Measurements from ENCODE around the gene SHCBP1L.

SHCBP1L gene

GRCh38 chr1:182939413-182939812, 13.6 kb downstream of the SHCBP1L start:
- no peak overlapping the region for H3K9ac ChIP-seq (ENCODE audit: low read length)
- no peak overlapping the region for H2AFZ ChIP-seq (ENCODE audit: low read length)
- no peaks in the 10 kb centered on the region for H3K79me2 ChIP-seq (ENCODE audit: low read length)
- H3K4me2 ChIP-seq (ENCODE audit: low read depth, low read length) = no peak overlapping the region
- H3K4me3 ChIP-seq (ENCODE audit: low read length) = no peak overlapping the region
- no peaks in the 10 kb centered on the region for H4K20me1 ChIP-seq (ENCODE audit: insufficient read depth, low read length)
- H3K9me2 ChIP-seq (replicated peaks; ENCODE audit: insufficient read depth, low read length) = no peaks in the 10 kb centered on the region
- no peaks in the 10 kb centered on the region for H3K36me3 ChIP-seq (replicated peaks; ENCODE audit: insufficient read depth, low read length)
- H3K9me3 ChIP-seq (replicated peaks; ENCODE audit: insufficient read depth, low read length) = no peaks in the 10 kb centered on the region
- H3K27ac ChIP-seq (ENCODE audit: low read length) = no peak overlapping the region
- TF ChIP-seq EZH2 (optimal IDR thresholded peaks at IDR 0.05; ENCODE audit: low read depth, low read length) (no peak), CTCF (IDR thresholded peaks at IDR 0.05; ENCODE audit: low read length) (no peak), EZH2phosphoT487 (IDR thresholded peaks at IDR 0.05; ENCODE audit: low read length) (no peak)
- no peaks in the 10 kb centered on the region for H3F3A ChIP-seq (ENCODE audit: insufficient read depth, low read length)
- no peaks in the 10 kb centered on the region for H3K4me1 ChIP-seq (ENCODE audit: low read length)
- H3K27me3 ChIP-seq (replicated peaks; ENCODE audit: insufficient read depth, low read length) = no peaks in the 10 kb centered on the region
- DNase-seq = no peak

DNA sequence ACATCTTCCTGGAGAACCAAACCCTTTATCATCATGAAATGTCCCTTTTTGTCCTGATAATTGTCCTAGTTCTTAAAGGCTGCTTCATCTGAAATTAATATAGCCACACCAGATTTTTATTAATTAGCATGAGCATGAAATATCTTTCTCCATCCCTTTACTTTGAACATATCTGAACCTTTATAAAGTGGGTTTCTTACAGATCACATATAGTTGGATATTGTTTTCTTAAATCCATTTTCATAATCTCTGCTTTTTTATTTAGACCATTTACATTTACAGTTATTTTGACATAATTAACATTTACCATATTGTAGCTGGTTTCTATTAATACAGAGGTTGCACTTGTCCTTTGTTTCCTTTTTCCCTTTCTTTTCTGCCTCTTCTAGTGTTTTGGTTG, 17.2 kb downstream of the SHCBP1L start:
- Histone ChIP-seq H3K9ac (ENCODE audit: low read length) (no peak overlapping the region), H3K4me2 (ENCODE audit: low read depth, low read length) (no peak overlapping the region), H3K4me1 (ENCODE audit: low read length) (no peaks in the 10 kb centered on the region), H4K20me1 (ENCODE audit: insufficient read depth, low read length) (no peaks in the 10 kb centered on the region), H3K4me3 (ENCODE audit: low read length) (no peak overlapping the region), H3K9me3 (replicated peaks; ENCODE audit: insufficient read depth, low read length) (no peaks in the 10 kb centered on the region), H3K9me2 (replicated peaks; ENCODE audit: insufficient read depth, low read length) (no peaks in the 10 kb centered on the region), H3F3A (ENCODE audit: insufficient read depth, low read length) (no peaks in the 10 kb centered on the region), H3K27ac (ENCODE audit: low read length) (no peak overlapping the region), H3K79me2 (ENCODE audit: low read length) (no peaks in the 10 kb centered on the region), H2AFZ (ENCODE audit: low read length) (no peak overlapping the region), H3K27me3 (replicated peaks; ENCODE audit: insufficient read depth, low read length) (no peaks in the 10 kb centered on the region), H3K36me3 (replicated peaks; ENCODE audit: insufficient read depth, low read length) (no peaks in the 10 kb centered on the region)
- no peak for TF ChIP-seq EZH2 (optimal IDR thresholded peaks at IDR 0.05; ENCODE audit: low read depth, low read length)
- no peak for TF ChIP-seq EZH2phosphoT487 (IDR thresholded peaks at IDR 0.05; ENCODE audit: low read length)
- TF ChIP-seq CTCF (IDR thresholded peaks at IDR 0.05; ENCODE audit: low read length) = no peak
- no peak for DNase-seq

GRCh38 chr1:182930985-182931384, 22.0 kb downstream of the SHCBP1L start:
- Histone ChIP-seq H3K9me3 (replicated peaks; ENCODE audit: insufficient read depth, low read length) (no peaks in the 10 kb centered on the region), H3K36me3 (replicated peaks; ENCODE audit: insufficient read depth, low read length) (no peaks in the 10 kb centered on the region), H4K20me1 (ENCODE audit: insufficient read depth, low read length) (no peaks in the 10 kb centered on the region), H3K9ac (ENCODE audit: low read length) (no peak overlapping the region), H3K4me1 (ENCODE audit: low read length) (no peaks in the 10 kb centered on the region), H3K27ac (ENCODE audit: low read length) (no peak overlapping the region), H2AFZ (ENCODE audit: low read length) (no peak overlapping the region), H3K9me2 (replicated peaks; ENCODE audit: insufficient read depth, low read length) (no peaks in the 10 kb centered on the region), H3K4me2 (ENCODE audit: low read depth, low read length) (no peak overlapping the region), H3K79me2 (ENCODE audit: low read length) (no peaks in the 10 kb centered on the region), H3F3A (ENCODE audit: insufficient read depth, low read length) (no peaks in the 10 kb centered on the region), H3K27me3 (replicated peaks; ENCODE audit: insufficient read depth, low read length) (no peaks in the 10 kb centered on the region), H3K4me3 (ENCODE audit: low read length) (no peak overlapping the region)
- no peak for DNase-seq
- TF ChIP-seq EZH2phosphoT487 (IDR thresholded peaks at IDR 0.05; ENCODE audit: low read length) = no peak
- TF ChIP-seq EZH2 (optimal IDR thresholded peaks at IDR 0.05; ENCODE audit: low read depth, low read length) = no peak
- no peak for TF ChIP-seq CTCF (IDR thresholded peaks at IDR 0.05; ENCODE audit: low read length)

Data from MM.1S (cell line).